GM12878 (cell line): ENCODE measurements around the gene ZNF473.

Source experiments
- BCL3 ChIP-seq: IDR thresholded peaks from 2 replicates; pipeline ENCODE4 v1.6.1; 2011; ENCODE audit warnings: borderline replicate concordance, low read depth, mild to moderate bottlenecking, moderate library complexity, low read length; ENCODE audit not compliant: insufficient read depth, poor library complexity, severe bottlenecking
- CTCF ChIP-seq, 3 experiments: IDR thresholded peaks in 2 of 3; conservative IDR thresholded peaks in 1 of 3; 2 replicates each; pipeline ENCODE4 v1.5.1; 2011; ENCODE audit warnings: low read depth in 3 of 3, low read length in 3 of 3, mild to moderate bottlenecking in 3 of 3, control low read depth in 2 of 3, moderate library complexity in 2 of 3, inconsistent platforms in 1 of 3, mixed read lengths in 1 of 3; ENCODE audit not compliant: control insufficient read depth in 2 of 3, insufficient read depth in 1 of 3; ENCODE audit errors: extremely low read depth in 1 of 3
- GABPA ChIP-seq: IDR thresholded peaks from 2 replicates; pipeline ENCODE4 v1.6.1; 2014; ENCODE audit warnings: antibody characterized with exemption, low read depth, mild to moderate bottlenecking, inconsistent platforms
- TCF7 ChIP-seq: IDR thresholded peaks from 2 replicates; pipeline ENCODE4 v1.6.1; 2014; ENCODE audit warnings: antibody characterized with exemption, borderline replicate concordance

GRCh38 chr19:50059045-50059444 lies 33.2 kb downstream of the ZNF473 start:
- no peak for TF ChIP-seq BCL3
- no peak for TF ChIP-seq CTCF (IDR thresholded peaks at IDR 0.05 in 2 of 3, conservative IDR thresholded peaks at IDR 0.05 in 1 of 3; ENCODE audit: control insufficient read depth in 2 of 3, extremely low read depth in 1 of 3, insufficient read depth in 1 of 3, low read depth in 3 of 3, low read length in 3 of 3)
- no peak for TF ChIP-seq GABPA
- TF ChIP-seq TCF7 = no peak
